HCT116 (cell line): ENCODE measurements around the gene NFATC2IP. TPM values are rescaled to one million over a fixed set of nuclear protein-coding genes. Genes with fewer than 3 reads are reported as not detected.
"Not testable (repeated sequence)": the region's sequence is repeated elsewhere in the genome, so short reads cannot be mapped to it uniquely, and the experiment has no call there.

Experiments
- ATAC-seq: fragments of 200-7000 bp; cut with Tn5 transposase; 2 replicates; pipeline ENCODE4 v1.9.1; 2020; ENCODE audit warnings: mild to moderate bottlenecking, moderate library complexity
- BruUV-seq: library from RNA; stranded (reverse); fragments of 400-500 nt; replicated peaks from 2 replicates; lab custom pipeline; 2021; lab: Mats Ljungman, UMichigan
- CTCF ChIA-PET: fragments of 300-600 bp; sonication (Branson Sonifier 250); formaldehyde crosslinking; loops from one replicate; lab custom pipeline; 2021; ENCODE audit warnings: antibody characterized with exemption; lab: Charles Lee
- POLR2A ChIA-PET: fragments of 300-600, 350-600 bp; sonication (Branson Sonifier 250); formaldehyde crosslinking; loops from one replicate; lab custom pipeline; 2021; ENCODE audit warnings: antibody characterized with exemption; lab: Charles Lee
- RAD21 ChIA-PET, 2 experiments: fragments of 300-600 bp; sonication (Branson Sonifier 250); formaldehyde crosslinking; loops; one replicate each; lab custom pipeline; 2023; ENCODE audit warnings: low total read pairs in 2 of 2; ENCODE audit not compliant: uncharacterized antibody in 2 of 2, unreplicated experiment in 2 of 2, low non-redundant PET in 1 of 2; lab: Charles Lee
- DNase-seq: peaks from one replicate; pipeline ENCODE4 v3.0.0-alpha.2; 2010; ENCODE audit warnings: low read depth, low spot score
- H2AFZ ChIP-seq: fragments of 200-600 bp; shearing (Covaris generic), sonication (generic); 2 replicates; pipeline ENCODE4 v1.6.1; 2017; ENCODE audit warnings: low read depth, mixed run types, mixed read lengths, antibody characterized with exemption, low read length; ENCODE audit not compliant: poor library complexity, severe bottlenecking
- H3K27ac ChIP-seq: 2 replicates; pipeline ENCODE4 v1.5.1; 2012; ENCODE audit warnings: low read depth, low read length
- H3K27me3 ChIP-seq: fragments of 200-600 bp; sonication (generic); 2 replicates; pipeline ENCODE4 v1.6.1; 2016; ENCODE audit warnings: mixed run types, low read length, mixed read lengths; ENCODE audit not compliant: insufficient read depth
- H3K36me3 ChIP-seq, 2 experiments: fragments of 200-500 bp in 1 of 2; fragments of 200-600 bp in 1 of 2; sonication (Bioruptor generic) in 1 of 2; sonication (generic) in 1 of 2; 2 replicates each; pipeline versions ENCODE4 v1.5.1 to v1.6.1; 2014 to 2016; ENCODE audit warnings: low read length in 2 of 2, inconsistent platforms in 1 of 2, mixed read lengths in 1 of 2, mixed run types in 1 of 2; ENCODE audit not compliant: insufficient read depth in 2 of 2, control insufficient read depth in 1 of 2
- H3K4me1 ChIP-seq, 2 experiments: fragments of 200-600 bp in 1 of 2; sonication (generic) in 1 of 2; 2 replicates each; pipeline versions ENCODE4 v1.5.1 to v1.6.1; 2012 to 2017; ENCODE audit warnings: low read length in 2 of 2, inconsistent platforms in 1 of 2, mild to moderate bottlenecking in 1 of 2, mixed read lengths in 1 of 2, mixed run types in 1 of 2, moderate library complexity in 1 of 2; ENCODE audit not compliant: insufficient read depth in 2 of 2, control insufficient read depth in 1 of 2
- H3K4me2 ChIP-seq: fragments of 200-600 bp; sonication (generic); 2 replicates; pipeline ENCODE4 v1.6.1; 2017; ENCODE audit warnings: mixed run types, low read length, mixed read lengths
- H3K4me3 ChIP-seq, 2 experiments: fragments of 200-600 bp in 1 of 2; sonication (generic) in 1 of 2; replicated peaks in 1 of 2; 2 replicates each; pipeline ENCODE4 v1.5.1; 2011 to 2016; ENCODE audit warnings: low read length in 2 of 2, control low read depth in 1 of 2, low read depth in 1 of 2, mild to moderate bottlenecking in 1 of 2, mixed read lengths in 1 of 2, mixed run types in 1 of 2
- H3K79me2 ChIP-seq: fragments of 200-600 bp; sonication (generic); 2 replicates; pipeline ENCODE4 v1.6.1; 2017; ENCODE audit warnings: mild to moderate bottlenecking, mixed run types, low read length, moderate library complexity, mixed read lengths; ENCODE audit not compliant: insufficient read depth
- H3K9ac ChIP-seq: fragments of 200-600 bp; sonication (generic); 2 replicates; pipeline ENCODE4 v1.6.1; 2016; ENCODE audit warnings: low read length, mixed read lengths
- H3K9me2 ChIP-seq: fragments of 200-600 bp; sonication (generic), shearing (Covaris generic); 2 replicates; pipeline ENCODE4 v1.6.1; 2017; ENCODE audit warnings: mixed run types, mild to moderate bottlenecking, moderate library complexity; ENCODE audit not compliant: insufficient read depth
- H3K9me3 ChIP-seq, 2 experiments: fragments of 200-500 bp in 1 of 2; fragments of 200-600 bp in 1 of 2; sonication (Bioruptor generic) in 1 of 2; sonication (generic) in 1 of 2; 2 replicates each; pipeline ENCODE4 v1.6.1; 2014 to 2017; ENCODE audit warnings: low read length in 2 of 2, mixed read lengths in 2 of 2, inconsistent platforms in 1 of 2, low read depth in 1 of 2, mild to moderate bottlenecking in 1 of 2, mixed run types in 1 of 2, moderate library complexity in 1 of 2; ENCODE audit not compliant: control insufficient read depth in 1 of 2, insufficient read depth in 1 of 2
- H4K20me1 ChIP-seq: fragments of 200-600 bp; sonication (generic), shearing (Covaris generic); 2 replicates; pipeline ENCODE4 v1.6.1; 2017; ENCODE audit warnings: mixed run types, mild to moderate bottlenecking, moderate library complexity; ENCODE audit not compliant: insufficient read depth
- EGR1 ChIP-seq: IDR thresholded peaks from 2 replicates; pipeline ENCODE4 v1.6.1; 2012; ENCODE audit warnings: low read depth
- SP1 ChIP-seq: IDR thresholded peaks from 2 replicates; pipeline ENCODE4 v1.6.1; 2012; ENCODE audit warnings: low read depth
- intact Hi-C: fragments of 100-400 bp; cut with micrococcal nuclease; formaldehyde crosslinking; loops from 2 replicates; pipeline ENCODE4 v1.10.0; 2022
- total RNA-seq: library from RNA; stranded (reverse); gene quantifications from one replicate; pipeline ENCODE4 v1.2.1, GENCODE V29; 2021; ENCODE audit not compliant: unreplicated experiment
- TF ChIP-seq, protein P1 (sequence below), 3 experiments: fragments of 200-600 bp in 1 of 3; sonication (generic) in 1 of 3; IDR thresholded peaks in 2 of 3; conservative IDR thresholded peaks in 1 of 3; 2 replicates each; pipeline ENCODE4 v1.5.1; 2012 to 2017; ENCODE audit warnings: low read depth in 2 of 3, low read length in 2 of 3, antibody characterized with exemption in 1 of 3, borderline replicate concordance in 1 of 3, control low read depth in 1 of 3, mild to moderate bottlenecking in 1 of 3, mixed read lengths in 1 of 3, mixed run types in 1 of 3, moderate library complexity in 1 of 3; ENCODE audit not compliant: insufficient read depth in 1 of 3
- TF ChIP-seq, protein P2 (sequence below): IDR thresholded peaks from 2 replicates; pipeline ENCODE4 v1.6.1; 2012
- TF ChIP-seq, protein P3 (sequence below): IDR thresholded peaks from 2 replicates; pipeline ENCODE4 v1.6.1; 2012; ENCODE audit warnings: low read depth

Gene NFATC2IP
- total RNA-seq, 1 experiment from 2014 or later = 41.4 TPM

DNA sequence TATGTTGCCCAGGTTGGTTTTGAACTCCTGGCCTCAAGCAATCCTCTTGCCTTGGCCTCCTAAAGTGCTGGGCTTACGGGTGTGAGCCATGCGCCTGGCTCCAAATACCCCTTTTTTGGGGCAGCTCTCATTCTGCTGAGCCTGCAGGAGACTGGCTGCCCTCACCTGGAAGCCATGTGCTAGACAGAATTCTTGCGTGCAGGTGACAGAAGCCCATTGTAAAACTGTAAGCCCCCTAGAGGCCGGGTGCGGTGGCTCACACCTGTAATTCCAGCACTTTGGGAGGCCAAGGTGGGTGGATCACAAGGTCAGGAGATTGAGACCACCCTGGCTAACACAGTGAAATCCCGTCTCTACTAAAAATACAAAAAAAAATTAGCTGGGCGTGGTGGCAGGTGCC is 29.6 kb downstream of the NFATC2IP start:
- H3K9me3 ChIP-seq, H2AFZ ChIP-seq, RAD21 ChIA-PET, H3K4me1 ChIP-seq, CTCF ChIA-PET, H3K4me2 ChIP-seq, H3K9ac ChIP-seq, H3K27ac ChIP-seq, H3K9me2 ChIP-seq, H3K79me2 ChIP-seq, H4K20me1 ChIP-seq, DNase-seq, POLR2A ChIA-PET, intact Hi-C loops, BruUV-seq, H3K27me3 ChIP-seq, H3K4me3 ChIP-seq: not testable (repeated sequence)
- TF ChIP-seq, protein P1, sequence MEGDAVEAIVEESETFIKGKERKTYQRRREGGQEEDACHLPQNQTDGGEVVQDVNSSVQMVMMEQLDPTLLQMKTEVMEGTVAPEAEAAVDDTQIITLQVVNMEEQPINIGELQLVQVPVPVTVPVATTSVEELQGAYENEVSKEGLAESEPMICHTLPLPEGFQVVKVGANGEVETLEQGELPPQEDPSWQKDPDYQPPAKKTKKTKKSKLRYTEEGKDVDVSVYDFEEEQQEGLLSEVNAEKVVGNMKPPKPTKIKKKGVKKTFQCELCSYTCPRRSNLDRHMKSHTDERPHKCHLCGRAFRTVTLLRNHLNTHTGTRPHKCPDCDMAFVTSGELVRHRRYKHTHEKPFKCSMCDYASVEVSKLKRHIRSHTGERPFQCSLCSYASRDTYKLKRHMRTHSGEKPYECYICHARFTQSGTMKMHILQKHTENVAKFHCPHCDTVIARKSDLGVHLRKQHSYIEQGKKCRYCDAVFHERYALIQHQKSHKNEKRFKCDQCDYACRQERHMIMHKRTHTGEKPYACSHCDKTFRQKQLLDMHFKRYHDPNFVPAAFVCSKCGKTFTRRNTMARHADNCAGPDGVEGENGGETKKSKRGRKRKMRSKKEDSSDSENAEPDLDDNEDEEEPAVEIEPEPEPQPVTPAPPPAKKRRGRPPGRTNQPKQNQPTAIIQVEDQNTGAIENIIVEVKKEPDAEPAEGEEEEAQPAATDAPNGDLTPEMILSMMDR (IDR thresholded peaks at IDR 0.05 in 2 of 3, conservative IDR thresholded peaks at IDR 0.05 in 1 of 3; ENCODE audit: borderline replicate concordance in 1 of 3, insufficient read depth in 1 of 3, low read depth in 2 of 3, low read length in 2 of 3) = peak; percentile 18 to 31 (median 22); a peak in 2 of 6 replicates
- H3K36me3 ChIP-seq = peaks cover 0 to 15% of the 10 kb centered on the region in 2 experiments; a peak in 2 of 4 replicates
- ATAC-seq = peak; percentile 64

DNA sequence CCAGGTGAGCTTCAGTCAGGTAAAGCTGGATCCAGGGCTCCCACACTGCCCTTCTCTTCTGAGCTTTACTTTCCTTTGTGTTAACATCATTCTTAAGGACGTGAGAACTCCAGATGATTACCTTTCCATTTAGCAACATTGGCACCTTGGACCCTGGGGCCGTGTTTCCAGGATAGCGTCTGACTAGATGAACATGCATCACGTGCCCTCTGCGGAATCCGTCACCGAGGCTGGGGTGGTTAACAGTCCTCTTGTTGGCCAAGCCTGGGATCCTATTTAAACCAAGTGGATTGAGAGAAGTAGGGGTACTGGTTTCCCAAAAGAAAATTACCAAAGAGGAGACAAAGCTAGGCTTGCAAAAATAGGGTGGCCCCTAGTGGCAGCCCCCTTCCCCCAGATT is 30.2 kb downstream of the NFATC2IP start:
- H3K36me3 ChIP-seq = peaks cover 0 to 15% of the 10 kb centered on the region in 2 experiments; a peak in 2 of 4 replicates
- H3K9me2 ChIP-seq = no peaks in the 10 kb centered on the region
- H3K4me2 ChIP-seq = no peak overlapping the region
- RAD21 ChIA-PET = no interaction called here
- no peaks in the 10 kb centered on the region for H3K4me1 ChIP-seq
- no peaks in the 10 kb centered on the region; a peak in 1 of 4 replicates for H3K9me3 ChIP-seq
- CTCF ChIA-PET = no interaction called here
- H3K79me2 ChIP-seq = no peaks in the 10 kb centered on the region
- H2AFZ ChIP-seq = no peak overlapping the region
- TF ChIP-seq, protein P1 (IDR thresholded peaks at IDR 0.05 in 2 of 3, conservative IDR thresholded peaks at IDR 0.05 in 1 of 3; ENCODE audit: borderline replicate concordance in 1 of 3, insufficient read depth in 1 of 3, low read depth in 2 of 3, low read length in 2 of 3) = no peak
- TF ChIP-seq EGR1 = no peak
- TF ChIP-seq, protein P2, sequence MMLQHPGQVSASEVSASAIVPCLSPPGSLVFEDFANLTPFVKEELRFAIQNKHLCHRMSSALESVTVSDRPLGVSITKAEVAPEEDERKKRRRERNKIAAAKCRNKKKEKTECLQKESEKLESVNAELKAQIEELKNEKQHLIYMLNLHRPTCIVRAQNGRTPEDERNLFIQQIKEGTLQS = no peak
- TF ChIP-seq, protein P3, sequence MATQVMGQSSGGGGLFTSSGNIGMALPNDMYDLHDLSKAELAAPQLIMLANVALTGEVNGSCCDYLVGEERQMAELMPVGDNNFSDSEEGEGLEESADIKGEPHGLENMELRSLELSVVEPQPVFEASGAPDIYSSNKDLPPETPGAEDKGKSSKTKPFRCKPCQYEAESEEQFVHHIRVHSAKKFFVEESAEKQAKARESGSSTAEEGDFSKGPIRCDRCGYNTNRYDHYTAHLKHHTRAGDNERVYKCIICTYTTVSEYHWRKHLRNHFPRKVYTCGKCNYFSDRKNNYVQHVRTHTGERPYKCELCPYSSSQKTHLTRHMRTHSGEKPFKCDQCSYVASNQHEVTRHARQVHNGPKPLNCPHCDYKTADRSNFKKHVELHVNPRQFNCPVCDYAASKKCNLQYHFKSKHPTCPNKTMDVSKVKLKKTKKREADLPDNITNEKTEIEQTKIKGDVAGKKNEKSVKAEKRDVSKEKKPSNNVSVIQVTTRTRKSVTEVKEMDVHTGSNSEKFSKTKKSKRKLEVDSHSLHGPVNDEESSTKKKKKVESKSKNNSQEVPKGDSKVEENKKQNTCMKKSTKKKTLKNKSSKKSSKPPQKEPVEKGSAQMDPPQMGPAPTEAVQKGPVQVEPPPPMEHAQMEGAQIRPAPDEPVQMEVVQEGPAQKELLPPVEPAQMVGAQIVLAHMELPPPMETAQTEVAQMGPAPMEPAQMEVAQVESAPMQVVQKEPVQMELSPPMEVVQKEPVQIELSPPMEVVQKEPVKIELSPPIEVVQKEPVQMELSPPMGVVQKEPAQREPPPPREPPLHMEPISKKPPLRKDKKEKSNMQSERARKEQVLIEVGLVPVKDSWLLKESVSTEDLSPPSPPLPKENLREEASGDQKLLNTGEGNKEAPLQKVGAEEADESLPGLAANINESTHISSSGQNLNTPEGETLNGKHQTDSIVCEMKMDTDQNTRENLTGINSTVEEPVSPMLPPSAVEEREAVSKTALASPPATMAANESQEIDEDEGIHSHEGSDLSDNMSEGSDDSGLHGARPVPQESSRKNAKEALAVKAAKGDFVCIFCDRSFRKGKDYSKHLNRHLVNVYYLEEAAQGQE = no peak
- no peak for TF ChIP-seq SP1
- TF ChIP-seq, all 23 proteins: peak for 0
- no peak overlapping the region for H3K9ac ChIP-seq
- no peak overlapping the region for H3K4me3 ChIP-seq
- DNase-seq = no peak
- ATAC-seq = no peak
- BruUV-seq = no TSS peak
- H4K20me1 ChIP-seq = no peaks in the 10 kb centered on the region
- H3K27ac ChIP-seq = no peak overlapping the region
- intact Hi-C loops = no loop called here
- POLR2A ChIA-PET = no interaction called here
- H3K27me3 ChIP-seq = no peaks in the 10 kb centered on the region
